ENCODE measurements around the gene SYT9.

GRCh38 chr11:7202412-7202811, 49.3 kb upstream of the SYT9 start:
- TF ChIP-seq CTCF (IDR thresholded peaks at IDR 0.05 in 8 of 11, conservative IDR thresholded peaks at IDR 0.05 in 3 of 11) (no peak), POLR2A (IDR thresholded peaks at IDR 0.05) (no peak)
